Heart left ventricle (tissue), 13 donors: Measurements from ENCODE around the gene SLC25A1.

Experiments used
- CTCF ChIP-seq, 12 donors: fragments of 200-600 bp; sonication (generic) in 4 of 12; IDR thresholded peaks; one replicate each; pipeline versions ENCODE4 v1.5.0 to v1.8.0; 2018 to 2022; ENCODE audit warnings: antibody characterized with exemption in 12 of 12, mild to moderate bottlenecking in 5 of 12
- POLR2A ChIP-seq, 2 donors: fragments of 450-650 bp; IDR thresholded peaks; one replicate each; pipeline ENCODE4 v1.6.1; 2017; ENCODE audit warnings: antibody characterized with exemption in 2 of 2, mild to moderate bottlenecking in 2 of 2, moderate library complexity in 2 of 2
- donor health status: ischemic (EF 13 %, LVEDD 7.1; RV severe dilation, severe dysfunction).
- donor health status: DM: no; HTN: yes; CAD: no.
- donor health status: DM: no; HTN: no; CAD: no.
- donor health status: ischemic (EF 25% LVEDD 6.9; RV normal size, moderate dysfunction).
- donor health status: ischemic (EF 25% LVEDD 5.7; RV mildly dilated, moderate dysfunction).
- donor health status: ischemic (EF 35%, LVEDD 5.7; RV mildly dilated, moderate dysfunction).
- donor health status: nonischemic (EF 11% LVEDD 7.7; RV severe dilation, severe dysfunction).
- donor health status: DM: yes; HTN: yes; CAD: no.
- donor health status: PGD.
- donor health status: ischemic (EF 29% LVEDD 5.4; RV normal size, mild dysfunction).
- donor health status: nonischemic (EF 23%, LVEDD 6.1; RV moderate dilation, normal function).

DNA sequence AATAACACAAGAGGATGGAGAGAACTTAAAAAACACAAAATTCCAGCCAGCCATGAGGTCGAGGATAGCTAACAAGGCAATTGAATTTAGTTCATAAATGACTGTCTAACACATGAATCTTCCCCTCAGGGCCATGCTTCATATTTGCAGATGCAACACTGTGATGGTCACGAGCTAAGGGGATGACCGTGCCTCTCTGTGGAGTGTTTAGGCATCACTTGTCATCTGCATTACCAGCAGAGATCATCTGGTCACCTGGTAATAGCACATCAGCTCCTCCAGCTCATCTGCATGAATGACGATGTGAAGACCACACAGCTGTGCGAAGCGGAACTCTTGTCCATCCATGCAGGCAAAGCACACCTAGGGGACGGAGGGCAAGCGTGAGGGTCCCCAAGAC lies 20.9 kb upstream of the SLC25A1 start:
- no peak for TF ChIP-seq CTCF (IDR thresholded peaks at IDR 0.05)
- no peak for TF ChIP-seq POLR2A (IDR thresholded peaks at IDR 0.05)
